Esophagus muscularis mucosa (tissue), 3 donors: ENCODE measurements around the gene AJAP1.

Experiments used
- POLR2A ChIP-seq: fragments of 450-650 bp; IDR thresholded peaks from one replicate; pipeline ENCODE4 v1.6.1; 2017; ENCODE audit warnings: antibody characterized with exemption, moderate library complexity, mild to moderate bottlenecking, low read depth
- POLR2AphosphoS5 ChIP-seq, 2 donors: sonication (generic); formaldehyde crosslinking; IDR thresholded peaks; one replicate each; pipeline ENCODE4 v1.6.1; 2017; ENCODE audit warnings: antibody characterized with exemption in 2 of 2
- TF ChIP-seq, protein P1 (sequence below), 3 experiments: fragments of 200-600 bp in 2 of 3; fragments of 450-650 bp in 1 of 3; sonication (generic) in 2 of 3; IDR thresholded peaks; one replicate each; pipeline ENCODE4 v1.5.1; 2017 to 2019; ENCODE audit warnings: antibody characterized with exemption in 3 of 3, mild to moderate bottlenecking in 2 of 3, moderate library complexity in 1 of 3

DNA sequence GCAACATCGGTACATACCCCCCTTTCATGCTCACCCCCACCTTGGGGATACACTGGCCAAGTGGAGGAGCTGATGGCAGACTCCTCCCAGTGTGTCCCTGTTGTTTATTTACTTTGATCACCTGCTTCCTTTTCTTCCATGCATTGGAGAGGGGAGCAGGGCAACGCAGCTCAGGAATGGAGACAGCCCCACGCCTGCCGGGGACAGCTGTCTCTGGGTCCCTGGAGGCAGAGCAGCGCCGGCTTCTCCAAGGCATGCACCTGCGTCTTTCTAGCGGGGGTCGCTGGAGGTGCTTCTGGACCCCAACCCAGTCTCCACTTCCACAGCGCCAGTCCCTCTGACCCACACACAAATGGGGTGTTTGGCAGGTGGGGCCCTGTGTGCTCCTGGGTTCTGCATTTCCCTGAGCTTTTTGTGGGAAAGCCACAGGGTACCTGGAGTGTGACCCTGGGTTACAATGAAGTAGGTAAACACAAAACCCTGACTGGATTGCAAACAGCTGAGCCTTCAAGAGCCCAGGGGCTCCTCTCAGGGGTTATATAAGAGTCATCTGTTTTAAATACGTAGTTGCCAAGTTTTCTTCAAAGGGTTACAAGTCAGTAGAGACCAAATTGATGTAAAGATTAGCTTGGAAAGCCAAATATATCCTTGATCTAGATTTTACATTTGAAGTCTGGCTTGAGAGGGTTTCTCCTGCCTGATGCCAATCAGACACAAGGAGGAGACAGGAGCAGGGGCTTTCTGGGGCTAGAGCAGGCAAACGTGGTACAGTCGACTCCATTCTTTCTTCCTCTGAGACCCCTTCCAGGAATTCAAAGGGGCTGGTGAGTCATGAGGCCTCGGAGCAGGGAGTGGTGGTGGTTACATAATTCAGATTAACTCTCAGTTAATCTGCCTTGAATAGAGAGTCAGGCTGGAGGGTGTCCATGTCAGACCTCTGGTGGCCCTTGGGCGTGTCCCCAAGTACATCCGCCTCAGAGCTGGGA is 4.5 kb downstream of the AJAP1 start:
- TF ChIP-seq POLR2AphosphoS5 (IDR thresholded peaks at IDR 0.05) (no peak), POLR2A (no peak)
- TF ChIP-seq, protein P1, sequence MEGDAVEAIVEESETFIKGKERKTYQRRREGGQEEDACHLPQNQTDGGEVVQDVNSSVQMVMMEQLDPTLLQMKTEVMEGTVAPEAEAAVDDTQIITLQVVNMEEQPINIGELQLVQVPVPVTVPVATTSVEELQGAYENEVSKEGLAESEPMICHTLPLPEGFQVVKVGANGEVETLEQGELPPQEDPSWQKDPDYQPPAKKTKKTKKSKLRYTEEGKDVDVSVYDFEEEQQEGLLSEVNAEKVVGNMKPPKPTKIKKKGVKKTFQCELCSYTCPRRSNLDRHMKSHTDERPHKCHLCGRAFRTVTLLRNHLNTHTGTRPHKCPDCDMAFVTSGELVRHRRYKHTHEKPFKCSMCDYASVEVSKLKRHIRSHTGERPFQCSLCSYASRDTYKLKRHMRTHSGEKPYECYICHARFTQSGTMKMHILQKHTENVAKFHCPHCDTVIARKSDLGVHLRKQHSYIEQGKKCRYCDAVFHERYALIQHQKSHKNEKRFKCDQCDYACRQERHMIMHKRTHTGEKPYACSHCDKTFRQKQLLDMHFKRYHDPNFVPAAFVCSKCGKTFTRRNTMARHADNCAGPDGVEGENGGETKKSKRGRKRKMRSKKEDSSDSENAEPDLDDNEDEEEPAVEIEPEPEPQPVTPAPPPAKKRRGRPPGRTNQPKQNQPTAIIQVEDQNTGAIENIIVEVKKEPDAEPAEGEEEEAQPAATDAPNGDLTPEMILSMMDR (IDR thresholded peaks at IDR 0.05) = no peak
